ENCODE data around the gene SLC35F3.

DNA sequence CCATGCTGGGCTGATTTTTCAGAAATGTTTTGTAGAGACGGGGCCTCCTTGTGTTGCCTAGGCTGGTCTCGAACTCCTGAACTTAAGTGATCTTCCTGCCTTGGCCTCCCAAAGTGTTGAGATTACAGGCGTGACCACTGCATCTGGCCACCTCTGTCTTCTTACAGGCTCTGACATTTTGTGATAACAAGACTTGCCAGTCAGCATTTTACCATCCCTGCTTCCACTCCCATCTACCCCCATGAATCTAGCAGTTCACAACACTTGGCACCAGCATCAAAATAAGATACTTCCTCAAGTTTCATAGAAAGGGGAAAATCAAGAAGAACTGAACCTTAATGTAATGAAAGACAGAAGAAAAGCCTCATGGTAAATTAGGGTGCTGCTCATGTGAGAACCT is 32.4 kb downstream of the SLC35F3 start:
- no peak for TF ChIP-seq POLR2A (IDR thresholded peaks at IDR 0.05)
- TF ChIP-seq, protein P1, sequence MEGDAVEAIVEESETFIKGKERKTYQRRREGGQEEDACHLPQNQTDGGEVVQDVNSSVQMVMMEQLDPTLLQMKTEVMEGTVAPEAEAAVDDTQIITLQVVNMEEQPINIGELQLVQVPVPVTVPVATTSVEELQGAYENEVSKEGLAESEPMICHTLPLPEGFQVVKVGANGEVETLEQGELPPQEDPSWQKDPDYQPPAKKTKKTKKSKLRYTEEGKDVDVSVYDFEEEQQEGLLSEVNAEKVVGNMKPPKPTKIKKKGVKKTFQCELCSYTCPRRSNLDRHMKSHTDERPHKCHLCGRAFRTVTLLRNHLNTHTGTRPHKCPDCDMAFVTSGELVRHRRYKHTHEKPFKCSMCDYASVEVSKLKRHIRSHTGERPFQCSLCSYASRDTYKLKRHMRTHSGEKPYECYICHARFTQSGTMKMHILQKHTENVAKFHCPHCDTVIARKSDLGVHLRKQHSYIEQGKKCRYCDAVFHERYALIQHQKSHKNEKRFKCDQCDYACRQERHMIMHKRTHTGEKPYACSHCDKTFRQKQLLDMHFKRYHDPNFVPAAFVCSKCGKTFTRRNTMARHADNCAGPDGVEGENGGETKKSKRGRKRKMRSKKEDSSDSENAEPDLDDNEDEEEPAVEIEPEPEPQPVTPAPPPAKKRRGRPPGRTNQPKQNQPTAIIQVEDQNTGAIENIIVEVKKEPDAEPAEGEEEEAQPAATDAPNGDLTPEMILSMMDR (IDR thresholded peaks at IDR 0.05): no peak

All from right lobe of liver (tissue), 4 donors.